BJ (cell line): ENCODE measurements around the gene UBA3. TPM values are rescaled to one million over a fixed set of nuclear protein-coding genes. Genes with fewer than 3 reads are reported as not detected.

Experiments
- CTCF ChIA-PET: fragments of 350-600 bp; formaldehyde crosslinking; extraction: SDS; loops from one replicate; lab custom pipeline; 2021; ENCODE audit warnings: antibody characterized with exemption, inconsistent platforms; lab: Yijun Ruan, JAX
- POLR2A ChIA-PET: fragments of 300-600 bp; sonication (Branson Sonifier 250); formaldehyde crosslinking; extraction: SDS; loops from one replicate; lab custom pipeline; 2021; ENCODE audit warnings: antibody characterized with exemption; lab: Charles Lee
- DNase-seq: peaks from one replicate; pipeline ENCODE4 v3.0.0-alpha.2; 2011; ENCODE audit warnings: low read depth
- H3K27me3 ChIP-seq: 2 replicates; pipeline ENCODE4 v1.6.0; 2011; ENCODE audit warnings: low read length; ENCODE audit not compliant: control insufficient read depth, insufficient read depth
- H3K36me3 ChIP-seq: 2 replicates; pipeline ENCODE4 v1.5.1; 2011; ENCODE audit warnings: low read length; ENCODE audit not compliant: control insufficient read depth, insufficient read depth
- H3K4me3 ChIP-seq: 2 replicates; pipeline ENCODE4 v1.5.1; 2011; ENCODE audit warnings: low read depth, mild to moderate bottlenecking, control low read depth, low read length
- polyA plus RNA-seq: library from polyadenylated mRNA; depleted of rRNA; stranded (reverse); fragments of >200 nt; gene quantifications from 2 replicates; pipeline ENCODE4 v1.2.3, GENCODE V29; 2011
- TF ChIP-seq, protein P1 (sequence below): IDR thresholded peaks from 2 replicates; pipeline ENCODE4 v1.5.1; 2011; ENCODE audit warnings: low read depth, mild to moderate bottlenecking, control low read depth, inconsistent platforms, low read length, moderate library complexity; ENCODE audit not compliant: insufficient read depth

The UBA3 gene
- polyA plus RNA-seq, 1 experiment: 36.6 TPM

DNA sequence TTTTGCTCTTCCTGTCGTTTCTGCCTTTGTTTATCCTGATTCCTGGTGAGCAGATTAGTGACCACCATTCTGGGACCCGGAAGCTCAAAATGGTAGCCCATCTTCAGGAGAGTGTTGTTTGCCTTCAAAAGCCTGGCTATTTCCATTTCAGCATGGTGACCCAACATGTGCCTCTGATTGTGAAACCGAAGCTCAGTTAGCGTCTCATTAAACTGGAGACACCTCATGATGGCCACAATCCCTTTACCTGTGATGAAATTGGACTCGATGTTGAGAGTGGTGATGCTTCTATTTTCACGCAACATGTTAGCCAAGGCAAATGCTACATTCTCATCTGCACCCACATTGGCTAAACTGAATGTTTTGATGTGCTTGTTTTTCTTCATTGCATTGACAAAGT, 39.0 kb upstream of the UBA3 start:
- Histone ChIP-seq H3K4me3 (no peak overlapping the region), H3K36me3 (no peaks in the 10 kb centered on the region), H3K27me3 (no peaks in the 10 kb centered on the region; the same call in 1 of the 2 replicates)
- no peak for DNase-seq
- POLR2A ChIA-PET: no interaction called here
- TF ChIP-seq, protein P1, sequence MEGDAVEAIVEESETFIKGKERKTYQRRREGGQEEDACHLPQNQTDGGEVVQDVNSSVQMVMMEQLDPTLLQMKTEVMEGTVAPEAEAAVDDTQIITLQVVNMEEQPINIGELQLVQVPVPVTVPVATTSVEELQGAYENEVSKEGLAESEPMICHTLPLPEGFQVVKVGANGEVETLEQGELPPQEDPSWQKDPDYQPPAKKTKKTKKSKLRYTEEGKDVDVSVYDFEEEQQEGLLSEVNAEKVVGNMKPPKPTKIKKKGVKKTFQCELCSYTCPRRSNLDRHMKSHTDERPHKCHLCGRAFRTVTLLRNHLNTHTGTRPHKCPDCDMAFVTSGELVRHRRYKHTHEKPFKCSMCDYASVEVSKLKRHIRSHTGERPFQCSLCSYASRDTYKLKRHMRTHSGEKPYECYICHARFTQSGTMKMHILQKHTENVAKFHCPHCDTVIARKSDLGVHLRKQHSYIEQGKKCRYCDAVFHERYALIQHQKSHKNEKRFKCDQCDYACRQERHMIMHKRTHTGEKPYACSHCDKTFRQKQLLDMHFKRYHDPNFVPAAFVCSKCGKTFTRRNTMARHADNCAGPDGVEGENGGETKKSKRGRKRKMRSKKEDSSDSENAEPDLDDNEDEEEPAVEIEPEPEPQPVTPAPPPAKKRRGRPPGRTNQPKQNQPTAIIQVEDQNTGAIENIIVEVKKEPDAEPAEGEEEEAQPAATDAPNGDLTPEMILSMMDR: no peak
- CTCF ChIA-PET: interaction anchor here (0.7 to 5.6 kb wide), 13 partner anchors 10 to 552 kb away, joined by 3 to 75 read pairs (median 10); partner anchors contain the start of gene ARL6IP5

DNA sequence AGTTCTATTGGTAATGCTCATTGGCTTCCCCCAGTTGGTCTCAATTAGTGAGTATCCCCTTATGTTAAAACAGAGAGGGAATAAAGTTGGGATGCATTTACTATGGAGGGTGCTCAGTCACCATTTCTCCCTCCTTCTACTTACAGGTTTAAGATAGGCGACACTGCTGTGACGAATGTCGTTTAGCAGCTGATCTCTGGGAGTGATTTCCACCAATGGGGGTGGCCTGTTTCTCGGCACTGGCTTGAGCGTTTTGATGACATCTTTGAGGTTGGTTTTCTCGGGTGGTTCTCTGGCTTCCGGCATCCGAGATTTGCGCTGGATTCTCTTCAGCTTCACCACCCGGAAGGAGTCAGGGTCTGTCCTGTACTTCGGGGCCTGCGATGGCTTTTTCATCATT, 38.4 kb upstream of the UBA3 start:
- no peak for DNase-seq
- ChIA-PET CTCF (interaction anchor here (0.7 to 5.6 kb wide), 7 partner anchors 10 to 226 kb away, joined by 3 to 75 read pairs (median 10); no protein-coding TSS in a partner anchor), POLR2A (no interaction called here)
- H3K27me3 ChIP-seq: no peaks in the 10 kb centered on the region; the same call in 1 of the 2 replicates
- H3K4me3 ChIP-seq: no peak overlapping the region
- TF ChIP-seq, protein P1: no peak
- no peaks in the 10 kb centered on the region for H3K36me3 ChIP-seq

DNA sequence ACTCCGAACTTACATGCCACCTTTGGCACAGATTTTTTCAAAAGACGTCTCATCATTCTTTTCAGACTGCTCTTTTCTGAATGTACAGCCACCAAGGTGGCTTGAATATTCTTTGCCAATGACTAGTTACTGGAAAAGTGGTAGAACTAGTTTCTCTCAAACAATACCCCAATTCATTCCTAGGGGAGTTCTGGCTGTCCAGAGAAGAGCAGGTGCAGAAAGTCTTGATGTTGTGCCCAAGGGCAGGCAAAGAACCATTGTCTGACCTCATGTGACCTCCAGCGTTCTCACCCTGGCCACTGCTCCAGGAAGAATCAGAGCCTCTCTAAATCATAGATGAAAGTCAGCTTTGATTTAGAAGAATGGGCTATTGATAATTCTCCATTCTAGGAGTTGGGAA, 36.7 kb upstream of the UBA3 start:
- TF ChIP-seq, protein P1: no peak
- ChIA-PET POLR2A (no interaction called here), CTCF (no interaction called here)
- Histone ChIP-seq H3K4me3 (no peak overlapping the region), H3K27me3 (no peaks in the 10 kb centered on the region; the same call in 1 of the 2 replicates), H3K36me3 (no peaks in the 10 kb centered on the region)
- no peak for DNase-seq

DNA sequence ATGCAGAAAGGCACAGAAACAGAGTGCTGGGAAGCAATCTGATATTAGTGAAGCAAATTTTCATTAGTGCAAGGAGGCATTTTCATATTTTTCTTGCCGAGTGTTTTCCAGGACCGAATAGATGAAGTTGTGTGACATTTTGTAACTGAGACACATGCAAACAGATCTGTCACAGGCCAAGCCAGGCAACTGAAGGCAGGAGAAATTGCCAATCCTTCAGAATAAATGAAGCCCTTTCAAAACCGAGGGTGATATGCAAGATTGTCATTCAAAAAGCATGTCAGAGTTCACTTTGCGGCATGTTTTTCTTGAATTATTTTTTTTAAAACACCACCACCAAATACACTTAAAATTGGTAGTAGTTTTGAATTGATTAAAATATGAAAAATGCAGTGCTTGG, 36.0 kb upstream of the UBA3 start:
- H3K4me3 ChIP-seq: no peak overlapping the region
- TF ChIP-seq, protein P1: no peak
- no peaks in the 10 kb centered on the region for H3K36me3 ChIP-seq
- ChIA-PET POLR2A (no interaction called here), CTCF (interaction anchor here (1.6 kb wide), 1 partner anchor 10 kb away, joined by 7 read pairs; no protein-coding TSS in a partner anchor)
- no peak for DNase-seq
- no peaks in the 10 kb centered on the region; the same call in 1 of the 2 replicates for H3K27me3 ChIP-seq

DNA sequence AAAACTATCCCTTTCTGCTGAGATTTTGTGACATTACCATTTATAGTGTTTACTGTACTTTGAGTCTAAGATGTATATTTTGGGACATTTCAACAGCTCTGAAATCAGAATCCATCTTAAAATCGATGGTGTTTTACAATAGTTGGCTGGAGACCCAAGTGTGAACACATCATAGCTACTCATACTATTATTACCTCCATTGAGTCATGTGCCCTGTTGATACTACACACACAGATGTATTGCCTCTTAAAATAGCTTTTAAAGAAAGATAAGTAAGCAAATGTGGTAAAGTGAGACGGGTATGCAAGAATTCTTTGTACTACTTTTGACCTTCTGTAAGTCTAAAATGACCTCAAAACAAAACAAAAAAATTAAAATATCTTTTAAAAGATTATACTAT, 35.6 kb upstream of the UBA3 start:
- ChIA-PET CTCF (interaction anchor here (1.6 kb wide), 1 partner anchor 10 kb away, joined by 7 read pairs; no protein-coding TSS in a partner anchor), POLR2A (no interaction called here)
- DNase-seq: no peak
- no peaks in the 10 kb centered on the region; the same call in 1 of the 2 replicates for H3K27me3 ChIP-seq
- TF ChIP-seq, protein P1: no peak
- no peaks in the 10 kb centered on the region for H3K36me3 ChIP-seq
- no peak overlapping the region for H3K4me3 ChIP-seq
